HEK293 (cell line): ENCODE data around the gene TMEM14A.

Experiments
- REST ChIP-seq: fragments of 450-650 bp; formaldehyde crosslinking; IDR thresholded peaks from 2 replicates; pipeline ENCODE4 v1.5.1; 2016; ENCODE audit warnings: missing biosample characterization, missing genetic modification characterization
- ZNF114 ChIP-seq: fragments of 450-650 bp; formaldehyde crosslinking; IDR thresholded peaks from 2 replicates; pipeline ENCODE4 v1.5.0; 2017; ENCODE audit warnings: missing biosample characterization, missing genetic modification characterization
- ZNF501 ChIP-seq: fragments of 450-650 bp; formaldehyde crosslinking; IDR thresholded peaks from 2 replicates; pipeline ENCODE4 v1.5.1; 2016; ENCODE audit warnings: missing biosample characterization, missing genetic modification characterization
- ZNF544 ChIP-seq: fragments of 450-650 bp; formaldehyde crosslinking; IDR thresholded peaks from 2 replicates; pipeline ENCODE4 v1.5.0; 2017; ENCODE audit warnings: missing biosample characterization, missing genetic modification characterization
- ZNF558 ChIP-seq: fragments of 450-650 bp; formaldehyde crosslinking; IDR thresholded peaks from 2 replicates; pipeline ENCODE4 v1.5.1; 2016; ENCODE audit warnings: missing biosample characterization, missing genetic modification characterization
- TF ChIP-seq, protein P1 (sequence below): fragments of 450-650 bp; formaldehyde crosslinking; IDR thresholded peaks from 2 replicates; pipeline ENCODE4 v1.5.1; 2016; ENCODE audit warnings: missing biosample characterization, missing genetic modification characterization
- TF ChIP-seq, protein P2 (sequence below): fragments of 450-650 bp; formaldehyde crosslinking; IDR thresholded peaks from 2 replicates; pipeline ENCODE4 v1.5.1; 2016; ENCODE audit warnings: missing biosample characterization, missing genetic modification characterization
- TF ChIP-seq, protein P3 (sequence below): fragments of 450-650 bp; formaldehyde crosslinking; IDR thresholded peaks from 2 replicates; pipeline ENCODE4 v1.5.1; 2016; ENCODE audit warnings: missing biosample characterization, missing genetic modification characterization

- TF ChIP-seq, protein P1, sequence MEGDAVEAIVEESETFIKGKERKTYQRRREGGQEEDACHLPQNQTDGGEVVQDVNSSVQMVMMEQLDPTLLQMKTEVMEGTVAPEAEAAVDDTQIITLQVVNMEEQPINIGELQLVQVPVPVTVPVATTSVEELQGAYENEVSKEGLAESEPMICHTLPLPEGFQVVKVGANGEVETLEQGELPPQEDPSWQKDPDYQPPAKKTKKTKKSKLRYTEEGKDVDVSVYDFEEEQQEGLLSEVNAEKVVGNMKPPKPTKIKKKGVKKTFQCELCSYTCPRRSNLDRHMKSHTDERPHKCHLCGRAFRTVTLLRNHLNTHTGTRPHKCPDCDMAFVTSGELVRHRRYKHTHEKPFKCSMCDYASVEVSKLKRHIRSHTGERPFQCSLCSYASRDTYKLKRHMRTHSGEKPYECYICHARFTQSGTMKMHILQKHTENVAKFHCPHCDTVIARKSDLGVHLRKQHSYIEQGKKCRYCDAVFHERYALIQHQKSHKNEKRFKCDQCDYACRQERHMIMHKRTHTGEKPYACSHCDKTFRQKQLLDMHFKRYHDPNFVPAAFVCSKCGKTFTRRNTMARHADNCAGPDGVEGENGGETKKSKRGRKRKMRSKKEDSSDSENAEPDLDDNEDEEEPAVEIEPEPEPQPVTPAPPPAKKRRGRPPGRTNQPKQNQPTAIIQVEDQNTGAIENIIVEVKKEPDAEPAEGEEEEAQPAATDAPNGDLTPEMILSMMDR (tag by site-specific recombination), result no peak
- TF ChIP-seq ZNF501 (tag by site-specific recombination) (no peak), REST (tag by site-specific recombination) (no peak), ZNF544 (no peak), ZNF558 (tag by site-specific recombination) (no peak), ZNF114 (tag by site-specific recombination) (no peak)
- TF ChIP-seq, protein P2, sequence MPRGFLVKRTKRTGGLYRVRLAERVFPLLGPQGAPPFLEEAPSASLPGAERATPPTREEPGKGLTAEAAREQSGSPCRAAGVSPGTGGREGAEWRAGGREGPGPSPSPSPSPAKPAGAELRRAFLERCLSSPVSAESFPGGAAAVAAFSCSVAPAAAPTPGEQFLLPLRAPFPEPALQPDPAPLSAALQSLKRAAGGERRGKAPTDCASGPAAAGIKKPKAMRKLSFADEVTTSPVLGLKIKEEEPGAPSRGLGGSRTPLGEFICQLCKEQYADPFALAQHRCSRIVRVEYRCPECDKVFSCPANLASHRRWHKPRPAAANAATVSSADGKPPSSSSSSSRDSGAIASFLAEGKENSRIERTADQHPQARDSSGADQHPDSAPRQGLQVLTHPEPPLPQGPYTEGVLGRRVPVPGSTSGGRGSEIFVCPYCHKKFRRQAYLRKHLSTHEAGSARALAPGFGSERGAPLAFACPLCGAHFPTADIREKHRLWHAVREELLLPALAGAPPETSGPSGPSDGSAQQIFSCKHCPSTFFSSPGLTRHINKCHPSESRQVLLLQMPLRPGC (tag by site-specific recombination), result no peak
- TF ChIP-seq, protein P3, sequence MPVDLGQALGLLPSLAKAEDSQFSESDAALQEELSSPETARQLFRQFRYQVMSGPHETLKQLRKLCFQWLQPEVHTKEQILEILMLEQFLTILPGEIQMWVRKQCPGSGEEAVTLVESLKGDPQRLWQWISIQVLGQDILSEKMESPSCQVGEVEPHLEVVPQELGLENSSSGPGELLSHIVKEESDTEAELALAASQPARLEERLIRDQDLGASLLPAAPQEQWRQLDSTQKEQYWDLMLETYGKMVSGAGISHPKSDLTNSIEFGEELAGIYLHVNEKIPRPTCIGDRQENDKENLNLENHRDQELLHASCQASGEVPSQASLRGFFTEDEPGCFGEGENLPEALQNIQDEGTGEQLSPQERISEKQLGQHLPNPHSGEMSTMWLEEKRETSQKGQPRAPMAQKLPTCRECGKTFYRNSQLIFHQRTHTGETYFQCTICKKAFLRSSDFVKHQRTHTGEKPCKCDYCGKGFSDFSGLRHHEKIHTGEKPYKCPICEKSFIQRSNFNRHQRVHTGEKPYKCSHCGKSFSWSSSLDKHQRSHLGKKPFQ (tag by site-specific recombination), result no peak
Observed at GRCh38 chr6:52731719-52732118, 60.8 kb downstream of the TMEM14A start.
